GM11168 (cell line): Measurements from ENCODE around the gene NELL1.

Experiments used
- in situ Hi-C: fragments of 300-500 bp; cut with MboI; formaldehyde crosslinking; loops from one replicate; pipeline ENCODE4 v1.12.0; 2022; ENCODE audit warnings: low sequenced_read_pairs; ENCODE audit not compliant: unreplicated experiment

Gene NELL1

DNA sequence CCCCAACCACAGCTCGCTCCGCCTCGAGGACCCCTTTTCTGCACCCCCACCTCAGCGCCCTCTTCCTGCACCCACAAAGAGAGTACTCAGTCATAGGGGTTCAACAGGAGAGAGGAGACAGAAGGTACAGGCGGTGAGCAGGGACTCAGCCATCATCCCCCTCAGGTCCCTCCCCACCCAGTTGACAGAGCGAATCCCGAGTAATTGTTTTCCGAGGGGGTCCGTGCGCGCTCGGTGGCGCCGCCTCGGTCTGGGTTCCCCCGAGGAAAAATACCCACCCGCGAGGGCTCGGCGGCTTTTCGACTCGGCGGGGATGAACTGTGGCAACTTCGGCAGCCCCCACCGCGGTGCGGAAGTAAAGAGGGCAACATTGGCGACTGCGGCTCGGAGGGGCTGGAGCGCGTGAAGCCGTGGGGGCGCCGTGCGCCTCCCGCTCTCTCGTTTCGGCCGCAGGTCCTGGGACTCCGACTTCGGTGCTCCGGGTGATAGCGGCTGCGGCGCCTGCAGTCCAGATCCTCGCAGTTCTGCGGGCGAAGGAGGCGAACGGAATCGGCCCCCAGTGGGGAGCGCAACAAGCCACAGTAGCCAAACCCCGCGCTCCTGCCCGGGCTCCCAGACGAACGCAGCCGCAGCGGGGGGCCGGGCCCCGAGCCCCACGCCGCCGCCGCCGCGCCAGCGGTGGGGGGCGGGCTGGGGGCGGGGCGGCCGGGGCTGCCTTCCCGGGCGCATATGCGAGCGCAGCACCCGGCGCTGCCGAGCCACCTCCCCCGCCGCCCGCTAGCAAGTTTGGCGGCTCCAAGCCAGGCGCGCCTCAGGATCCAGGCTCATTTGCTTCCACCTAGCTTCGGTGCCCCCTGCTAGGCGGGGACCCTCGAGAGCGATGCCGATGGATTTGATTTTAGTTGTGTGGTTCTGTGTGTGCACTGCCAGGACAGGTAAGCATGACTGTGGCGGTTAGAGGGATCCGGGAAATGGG, at the start of gene NELL1:
TSS of gene NELL1 (plus strand) at position 743 of the 976 bp plus-strand sequence.
- in situ Hi-C loops: loop anchor here (25.0 kb wide), 1 partner anchor 843 kb away; no protein-coding TSS in a partner anchor

DNA sequence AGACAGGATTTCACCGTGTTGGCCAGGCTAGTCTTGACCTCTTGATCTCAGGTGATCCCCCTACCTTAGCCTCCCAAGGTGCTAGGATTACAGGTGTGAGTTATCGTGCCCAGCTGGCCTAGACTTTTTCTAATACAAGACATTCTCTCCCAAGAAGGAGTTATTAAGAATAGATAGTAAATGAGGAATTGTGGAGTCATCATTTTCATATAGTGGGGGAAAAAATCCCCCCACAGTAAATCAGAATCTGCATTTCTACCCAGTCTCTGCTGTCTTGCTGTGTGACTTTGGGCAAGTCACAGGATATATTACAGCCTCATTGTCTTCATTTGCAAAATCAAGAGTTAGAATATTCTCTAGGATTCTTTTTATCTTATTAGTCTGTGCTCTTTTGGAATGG, 48.4 kb upstream of the NELL1 start:
- in situ Hi-C loops: loop anchor here (25.0 kb wide), 1 partner anchor 484 kb away; no protein-coding TSS in a partner anchor

DNA sequence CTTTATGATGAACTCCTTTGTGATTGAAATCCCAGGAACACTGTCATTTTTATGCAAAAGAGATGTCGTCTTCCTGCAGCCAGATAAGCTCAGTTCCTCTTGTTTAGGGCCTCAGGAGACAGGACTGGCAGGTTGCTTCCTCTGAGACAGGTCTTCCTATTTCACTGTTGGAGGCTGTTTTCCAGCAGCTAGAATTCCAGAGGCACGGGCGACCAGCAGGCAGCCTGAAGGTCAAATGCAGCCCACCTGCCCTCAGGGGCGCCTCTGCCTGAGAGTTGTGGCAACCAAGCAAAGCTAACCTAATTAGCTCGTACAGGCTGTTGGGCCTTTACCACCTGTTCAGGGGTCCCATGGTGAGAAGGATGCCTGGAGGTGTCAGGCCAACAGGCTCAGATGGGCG, 47.7 kb upstream of the NELL1 start:
- in situ Hi-C loops: loop anchor here (25.0 kb wide), 1 partner anchor 484 kb away; no protein-coding TSS in a partner anchor

DNA sequence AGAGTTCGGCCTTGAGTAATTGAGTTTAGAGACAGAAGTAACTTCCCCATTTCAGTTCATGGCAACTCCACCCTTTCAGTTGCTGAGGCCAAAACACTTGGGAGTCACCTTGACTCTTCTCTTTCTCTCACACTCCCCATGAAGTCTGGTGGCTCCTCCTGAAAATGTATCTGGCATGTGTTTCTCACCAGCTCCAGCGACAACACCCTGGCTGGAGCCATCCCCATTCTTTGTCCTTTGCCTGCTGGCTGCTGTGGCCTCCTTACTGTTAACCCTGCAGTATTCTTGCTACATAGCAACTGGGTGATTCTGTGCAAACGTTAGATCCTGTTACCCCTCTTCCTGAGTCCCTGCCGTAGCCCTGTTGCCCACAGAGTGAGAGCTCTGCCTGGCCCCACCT, 46.1 kb upstream of the NELL1 start:
- in situ Hi-C loops: loop anchor here (25.0 kb wide), 1 partner anchor 486 kb away; no protein-coding TSS in a partner anchor

DNA sequence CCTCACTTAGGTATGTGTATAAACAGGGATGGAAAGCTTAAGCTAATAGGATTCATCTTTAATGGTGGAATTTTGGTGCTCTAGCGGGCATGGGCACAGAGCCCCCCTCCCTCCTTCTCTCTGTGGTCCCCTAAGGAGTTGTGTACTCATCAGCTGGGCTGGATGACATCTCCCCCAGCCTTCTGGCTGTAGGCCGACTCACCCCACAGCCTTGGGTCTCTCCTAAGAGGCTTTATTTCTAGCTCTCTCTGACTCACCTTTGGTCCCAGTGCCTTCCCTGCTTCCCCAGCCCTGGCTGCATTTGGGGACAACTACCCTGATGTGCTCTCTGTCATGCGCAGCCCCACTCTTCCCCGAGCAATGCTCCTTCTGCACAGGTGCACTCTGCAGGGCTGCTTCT, 43.1 kb upstream of the NELL1 start:
- in situ Hi-C loops: no loop called here

DNA sequence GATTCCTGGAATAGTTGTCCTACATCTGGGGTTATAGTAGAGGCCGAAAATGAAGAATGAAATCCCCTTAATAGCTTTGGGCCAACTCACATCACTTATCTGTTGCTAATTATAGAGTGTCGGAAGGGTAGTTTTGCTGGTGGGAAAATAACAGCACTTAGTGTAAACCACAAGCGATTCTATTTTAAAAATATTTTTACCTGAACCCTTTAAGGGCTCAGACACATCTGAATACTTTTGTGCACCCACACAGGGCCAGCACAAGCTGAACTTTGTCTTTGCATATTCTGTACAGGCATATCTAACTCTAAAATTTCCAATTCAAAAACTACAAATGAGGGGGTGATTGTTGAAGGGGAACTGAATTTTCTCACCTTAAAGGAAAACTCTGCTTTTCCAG, 42.4 kb upstream of the NELL1 start:
- in situ Hi-C loops: no loop called here

DNA sequence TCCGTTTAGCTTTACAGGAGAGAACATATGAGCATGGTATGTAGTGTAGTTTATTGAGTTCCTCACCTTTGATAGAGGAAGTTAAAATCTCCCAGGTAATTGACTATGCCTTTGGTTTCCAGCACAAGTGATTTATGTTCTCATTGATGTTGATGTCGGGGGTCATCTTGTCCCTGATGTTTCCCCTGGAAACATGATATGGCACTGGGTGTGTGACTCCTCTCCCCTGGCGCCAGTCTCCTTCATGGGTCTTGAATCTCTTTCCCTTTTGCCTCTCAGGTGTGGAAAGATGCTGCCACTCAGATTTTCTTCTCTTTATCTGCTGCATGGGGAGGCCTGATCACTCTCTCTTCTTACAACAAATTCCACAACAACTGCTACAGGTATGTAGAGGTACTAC, 41.7 kb upstream of the NELL1 start:
- in situ Hi-C loops: no loop called here

DNA sequence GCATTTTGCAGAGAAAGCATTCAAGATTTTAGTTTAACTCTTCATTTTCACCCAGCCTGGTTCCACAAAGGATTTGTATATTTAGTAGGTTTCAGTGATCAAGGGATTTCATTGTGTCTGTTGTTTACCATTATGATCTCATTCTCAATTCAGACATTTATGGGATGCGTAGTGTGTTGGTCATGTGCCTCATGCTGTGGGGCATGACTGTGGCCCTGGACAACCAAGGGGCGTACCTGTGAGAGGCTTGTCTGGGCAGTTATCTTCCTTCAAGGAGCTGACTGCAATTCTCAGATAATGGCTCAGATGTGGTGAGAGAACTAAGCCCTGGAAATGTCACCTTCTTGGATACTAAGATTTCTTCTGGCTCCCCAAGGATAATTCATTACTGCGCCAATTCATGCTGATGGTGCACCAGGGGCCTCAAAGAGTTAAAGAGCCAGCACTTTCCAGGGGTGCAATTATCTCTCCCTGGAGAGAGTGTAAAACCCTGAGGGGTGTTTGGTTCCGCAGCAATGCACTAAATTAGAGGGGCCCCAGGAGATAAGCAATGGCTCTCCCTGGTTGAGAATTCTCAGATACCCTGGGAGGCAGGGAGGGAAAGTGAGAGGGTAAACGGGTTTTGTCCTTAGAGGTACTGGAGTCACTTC, 37.7 kb upstream of the NELL1 start:
- in situ Hi-C loops: no loop called here

DNA sequence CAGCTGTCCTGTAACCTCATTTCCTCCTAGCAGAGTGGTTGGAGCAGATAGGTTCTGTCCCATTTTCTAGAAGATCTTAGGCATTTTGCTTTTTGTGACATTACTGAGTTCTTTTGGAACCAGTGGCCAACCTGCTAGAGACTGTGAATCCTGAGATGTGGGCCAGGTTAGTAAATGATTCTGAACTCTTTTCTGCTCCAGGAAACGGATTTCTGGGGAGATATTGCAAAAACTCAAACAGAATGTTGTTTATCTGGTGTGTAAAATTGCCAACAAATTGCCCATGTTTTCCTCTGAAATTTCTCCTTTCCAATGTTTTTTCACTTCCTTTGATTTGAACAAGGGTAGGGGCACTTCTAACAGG, 37.2 kb upstream of the NELL1 start:
- in situ Hi-C loops: no loop called here

DNA sequence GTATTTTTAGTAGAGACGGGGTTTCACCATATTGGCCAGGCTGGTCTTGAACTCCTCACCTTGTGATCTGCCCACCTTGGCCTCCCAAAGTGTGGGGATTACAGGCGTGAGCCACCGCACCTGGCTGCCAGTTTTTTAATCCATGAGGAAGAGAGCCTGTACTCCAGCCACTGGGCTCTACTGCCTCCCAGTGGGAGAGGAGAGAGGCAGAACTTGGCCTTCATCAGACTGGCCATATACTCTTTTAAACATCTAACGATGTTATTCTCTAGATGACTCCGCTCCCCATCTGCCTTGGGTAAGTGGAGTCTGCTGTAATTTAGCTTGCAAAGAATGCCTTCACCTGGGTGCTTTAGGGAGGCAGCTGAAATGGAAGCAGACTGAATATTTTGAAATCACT, 35.3 kb upstream of the NELL1 start:
- in situ Hi-C loops: no loop called here

DNA sequence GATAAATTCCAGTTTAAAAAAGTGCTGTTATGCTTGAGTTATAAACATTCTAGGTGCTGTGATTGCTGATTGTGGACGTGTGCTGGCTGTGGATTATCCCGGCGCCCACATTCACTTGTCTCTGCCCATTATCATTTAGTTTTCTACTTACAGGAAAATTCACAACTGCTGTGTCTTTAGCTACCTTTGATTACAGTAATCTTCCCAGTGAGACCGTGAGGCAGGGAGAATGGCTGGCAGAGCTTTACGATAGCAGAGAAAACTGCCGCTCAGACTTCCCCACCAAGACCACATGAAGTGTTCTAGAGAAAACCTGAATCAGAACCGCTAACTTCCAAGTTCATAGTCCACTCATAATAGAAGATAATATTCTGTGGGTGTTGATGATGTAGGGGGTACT, 34.6 kb upstream of the NELL1 start:
- in situ Hi-C loops: no loop called here

DNA sequence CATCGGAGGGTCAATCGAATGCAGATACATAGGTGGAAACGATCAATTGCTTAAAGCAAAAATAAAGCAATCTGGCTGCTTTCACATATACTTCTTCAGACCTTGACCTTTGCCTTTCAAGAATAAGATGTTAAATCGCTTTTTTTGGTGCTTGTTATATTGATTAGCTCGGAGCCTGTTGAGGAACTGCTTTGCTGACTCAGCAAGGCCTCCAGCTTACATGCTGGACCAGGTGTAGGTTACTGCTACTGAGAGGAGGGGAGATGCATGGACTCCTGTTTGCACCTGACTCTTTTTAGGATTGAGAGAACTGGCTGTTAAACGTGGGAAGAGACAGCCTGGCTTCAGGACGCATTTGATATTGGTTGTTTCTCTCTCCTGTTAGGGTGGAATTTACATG, 31.3 kb upstream of the NELL1 start:
- in situ Hi-C loops: no loop called here

DNA sequence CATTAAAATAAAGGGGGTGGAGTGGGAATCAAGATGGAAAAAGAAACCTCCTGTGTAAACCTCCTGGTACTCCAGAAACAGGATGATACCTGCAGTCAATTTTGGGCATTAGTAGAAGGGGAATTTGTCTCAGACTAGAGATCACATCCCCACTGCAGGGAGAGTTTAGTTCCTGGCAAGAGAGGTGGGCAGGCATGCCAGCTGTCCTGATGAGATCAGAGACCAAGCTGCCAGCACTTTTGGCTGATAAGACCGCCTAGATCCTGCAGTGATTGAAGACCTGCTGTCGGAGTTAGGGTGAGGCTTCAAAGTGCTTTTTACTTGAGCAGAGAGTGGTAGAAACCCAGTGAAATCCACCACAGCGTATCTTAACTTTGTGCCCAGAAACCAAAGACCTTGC, 29.7 kb upstream of the NELL1 start:
- in situ Hi-C loops: no loop called here

DNA sequence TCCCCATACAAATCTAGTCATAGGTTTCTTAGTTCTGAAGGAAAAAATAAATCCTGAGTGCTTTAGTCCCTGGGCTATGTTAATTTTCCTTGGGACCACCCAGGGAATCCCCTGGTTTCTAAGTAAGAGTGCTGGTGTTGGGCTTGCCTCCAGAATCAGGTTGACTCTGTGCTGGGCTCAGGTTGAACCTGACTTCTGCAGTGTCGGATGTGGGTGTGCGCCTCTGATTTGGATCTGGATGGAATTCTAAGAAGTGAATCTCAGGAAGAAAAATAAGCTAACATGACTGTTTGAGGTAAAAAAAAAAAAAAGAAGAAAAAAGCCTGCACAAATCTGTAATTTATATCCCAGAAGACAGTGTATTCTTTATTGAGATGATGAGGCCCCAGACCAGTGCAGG, 29.0 kb upstream of the NELL1 start:
- in situ Hi-C loops: no loop called here

DNA sequence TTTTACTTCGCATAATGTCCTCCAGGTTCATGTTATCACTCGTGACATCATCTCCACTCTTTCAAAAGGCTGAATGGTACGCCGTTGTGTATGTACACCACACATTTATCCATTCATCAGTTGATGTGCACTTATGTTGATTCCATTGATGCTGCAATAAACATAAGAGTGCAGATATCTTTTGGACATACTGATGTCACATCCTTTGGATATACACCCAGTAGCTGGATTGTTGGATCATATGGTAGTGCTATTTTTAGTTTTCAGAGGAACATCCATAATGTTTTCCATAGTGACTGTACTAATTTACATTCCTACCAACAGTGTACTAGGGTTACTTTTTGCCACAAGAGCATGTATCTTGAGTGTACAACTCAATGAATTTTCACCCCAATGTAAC, 25.0 kb upstream of the NELL1 start:
- in situ Hi-C loops: no loop called here

DNA sequence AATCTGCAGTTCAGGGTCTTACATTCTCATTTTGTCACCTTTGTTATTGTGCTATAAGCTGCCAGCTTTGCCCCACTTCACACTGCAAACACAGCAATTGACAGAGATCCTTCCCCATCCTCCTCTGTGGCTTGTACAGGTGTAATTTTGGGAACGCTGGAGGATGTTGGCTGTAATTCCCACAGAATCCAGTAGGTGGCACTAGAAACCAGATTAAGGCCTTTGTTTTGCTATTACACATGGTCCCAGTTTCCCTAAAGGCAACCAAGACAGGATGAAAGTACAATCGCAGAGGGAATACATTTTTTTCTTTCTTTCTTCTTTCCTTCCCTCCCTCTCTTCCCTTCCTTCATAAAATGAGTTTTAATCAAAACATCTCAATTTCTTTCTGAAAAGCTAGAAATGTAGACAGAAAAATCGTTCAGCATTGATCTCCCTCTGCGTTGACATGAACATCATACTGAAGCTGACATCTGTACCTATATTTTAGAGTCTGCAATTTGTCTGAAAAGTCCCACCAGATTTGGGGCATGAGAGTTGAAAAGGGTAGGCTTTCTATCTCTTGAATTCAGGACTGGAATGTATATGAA, 21.3 kb upstream of the NELL1 start:
- in situ Hi-C loops: no loop called here

DNA sequence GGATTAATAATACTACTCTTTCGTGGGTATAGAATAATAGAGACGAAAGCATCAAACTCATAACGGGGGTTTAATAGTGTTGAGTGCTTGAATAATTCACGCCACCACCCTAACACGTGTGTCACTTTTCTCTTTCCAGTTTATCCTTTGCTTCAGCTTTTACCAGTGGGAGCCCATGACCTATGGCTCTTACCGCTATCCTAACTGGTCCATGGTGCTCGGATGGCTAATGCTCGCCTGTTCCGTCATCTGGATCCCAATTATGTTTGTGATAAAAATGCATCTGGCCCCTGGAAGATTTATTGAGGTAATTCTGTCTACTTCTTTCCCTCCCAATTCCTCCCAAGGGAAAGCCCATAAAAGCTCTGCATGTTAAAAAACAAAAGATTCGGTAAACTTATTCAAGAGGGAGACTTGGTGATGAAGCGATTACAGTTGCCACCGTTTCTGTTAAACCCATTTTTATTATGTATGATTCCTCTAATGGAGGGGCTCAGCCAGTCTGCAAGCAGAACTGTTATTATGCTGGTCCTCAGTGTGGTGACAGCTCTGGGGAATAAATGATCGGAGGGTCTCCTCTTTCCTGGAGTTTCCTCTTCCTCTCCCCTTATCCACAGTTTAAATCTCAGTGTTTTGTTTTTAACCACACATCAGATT, 17.1 kb upstream of the NELL1 start:
- in situ Hi-C loops: loop anchor here (25.0 kb wide), 1 partner anchor 860 kb away; no protein-coding TSS in a partner anchor

DNA sequence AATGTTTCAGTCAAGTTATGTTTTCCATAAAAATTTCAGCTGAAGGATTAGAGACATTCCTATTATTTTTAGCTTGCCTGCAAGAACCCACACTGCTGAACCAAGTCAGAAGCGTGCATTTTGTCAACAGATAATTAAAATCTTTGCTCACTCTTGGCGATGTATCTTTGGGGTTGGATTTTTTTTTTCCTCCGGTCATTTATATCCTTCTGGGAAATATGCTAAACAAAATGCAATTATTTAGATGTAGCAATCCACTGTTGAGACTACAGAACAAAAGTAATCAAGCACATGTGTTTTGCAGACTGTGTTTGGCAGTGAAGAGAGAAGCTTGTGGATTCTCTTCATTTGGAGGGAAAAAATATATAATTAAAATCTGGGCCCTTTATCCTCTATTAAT, 15.3 kb upstream of the NELL1 start:
- in situ Hi-C loops: loop anchor here (25.0 kb wide), 1 partner anchor 858 kb away; no protein-coding TSS in a partner anchor

DNA sequence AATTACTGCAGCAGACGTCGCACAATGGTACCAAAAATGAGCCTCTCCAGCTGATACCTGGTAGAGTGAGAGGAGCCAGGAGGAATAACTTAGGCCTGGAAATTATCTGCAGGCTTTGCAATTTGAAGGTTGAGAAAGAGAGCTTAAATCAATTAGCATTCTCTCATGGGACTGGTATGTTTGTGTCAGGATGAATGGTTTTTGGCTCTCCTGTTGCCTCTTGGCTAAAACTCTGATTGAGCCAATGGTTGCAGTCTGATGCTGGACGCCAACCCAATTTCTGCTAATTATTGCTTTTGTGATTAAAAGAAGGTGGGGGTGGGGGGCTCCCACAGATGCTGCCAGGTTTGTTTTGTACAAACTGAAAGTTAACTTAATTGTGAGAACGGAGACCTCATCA, 12.5 kb upstream of the NELL1 start:
- in situ Hi-C loops: loop anchor here (25.0 kb wide), 1 partner anchor 855 kb away; no protein-coding TSS in a partner anchor

DNA sequence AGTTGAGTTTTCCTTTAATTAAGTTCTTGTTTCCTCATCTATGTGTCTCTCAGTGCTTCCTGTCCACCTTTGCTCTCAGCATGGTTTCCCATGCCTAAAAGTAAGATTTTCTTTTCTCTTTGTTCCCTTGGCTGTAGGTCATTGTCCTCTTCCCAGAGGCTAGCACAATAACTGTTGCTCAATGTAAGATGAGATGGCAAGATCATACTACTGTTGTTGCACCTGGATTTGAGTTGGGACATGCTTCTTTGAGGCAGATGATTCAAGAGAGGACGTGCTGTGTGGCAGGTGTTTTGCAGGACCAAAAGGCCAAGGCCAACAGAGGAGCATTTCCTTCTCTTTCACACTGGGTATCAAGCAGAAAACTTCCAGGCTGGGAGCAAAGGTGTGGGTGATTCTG, 11.3 kb upstream of the NELL1 start:
- in situ Hi-C loops: loop anchor here (25.0 kb wide), 1 partner anchor 854 kb away; no protein-coding TSS in a partner anchor
